Thyroid gland (tissue), 4 donors: Measurements from ENCODE around the gene GALNT17. TPM values are rescaled to one million over a fixed set of nuclear protein-coding genes. Genes with fewer than 3 reads are reported as not detected.
A peak's percentile ranks its signal among the peaks of the same experiment; 100 is the strongest.

Experiments
- DNase-seq, 2 donors: peaks; one replicate each; pipeline ENCODE4 v3.0.0-alpha.2; 2019
- H3K27ac ChIP-seq, 3 donors: fragments of 200-600 bp; sonication (generic); 1 replicate in 2 of 3; 2 replicates in 1 of 3; pipeline ENCODE4 v1.5.1; 2016 to 2019; ENCODE audit warnings: mild to moderate bottlenecking in 1 of 3, moderate library complexity in 1 of 3
- H3K27me3 ChIP-seq: fragments of 200-600 bp; sonication (generic); one replicate; pipeline ENCODE4 v1.5.1; 2019
- H3K36me3 ChIP-seq, 2 donors: fragments of 200-600 bp; sonication (generic); one replicate each; pipeline ENCODE4 v1.5.1; 2016 to 2019
- H3K4me1 ChIP-seq, 2 donors: fragments of 200-600 bp; sonication (generic); one replicate each; pipeline ENCODE4 v1.5.1; 2017 to 2019
- H3K4me3 ChIP-seq, 3 donors: fragments of 200-600 bp; sonication (generic); replicated peaks in 1 of 3; 1 replicate in 2 of 3; 2 replicates in 1 of 3; pipeline ENCODE4 v1.5.1; 2016; ENCODE audit warnings: mild to moderate bottlenecking in 1 of 3
- H3K9me3 ChIP-seq: fragments of 200-600 bp; sonication (generic); one replicate; pipeline ENCODE4 v1.5.1; 2017
- POLR2A ChIP-seq, 2 donors: fragments of 450-650 bp; IDR thresholded peaks; one replicate each; pipeline ENCODE4 v1.6.1; 2017; ENCODE audit warnings: antibody characterized with exemption in 2 of 2, mild to moderate bottlenecking in 2 of 2, moderate library complexity in 1 of 2
- WGBS, 2 donors: methylation state at CpG; one replicate each; pipeline ENCODE4 v1.1.5; 2017; 5-methylcytosine and 5-hydroxymethylcytosine counted together
- intact Hi-C: fragments of 100-400 bp; cut with DNase I; formaldehyde crosslinking; loops from one replicate; pipeline ENCODE4 v1.15.1; 2023
- total RNA-seq, 4 donors: library from RNA; depleted of rRNA; stranded (reverse); fragments of >200 nt; gene quantifications; one replicate each; pipeline ENCODE4 v1.2.3, GENCODE V29; 2016
- TF ChIP-seq, protein P1 (sequence below), 6 experiments: fragments of 200-600 bp in 3 of 6; fragments of 450-650 bp in 3 of 6; sonication (generic) in 3 of 6; IDR thresholded peaks; one replicate each; pipeline ENCODE4 v1.5.1; 2016 to 2019; ENCODE audit warnings: antibody characterized with exemption in 6 of 6, mild to moderate bottlenecking in 2 of 6, inconsistent platforms in 1 of 6, moderate library complexity in 1 of 6

The GALNT17 gene
- total RNA-seq, 4 donors from 2014 or later = 5.8 to 63.8 (median 37.1) TPM

DNA sequence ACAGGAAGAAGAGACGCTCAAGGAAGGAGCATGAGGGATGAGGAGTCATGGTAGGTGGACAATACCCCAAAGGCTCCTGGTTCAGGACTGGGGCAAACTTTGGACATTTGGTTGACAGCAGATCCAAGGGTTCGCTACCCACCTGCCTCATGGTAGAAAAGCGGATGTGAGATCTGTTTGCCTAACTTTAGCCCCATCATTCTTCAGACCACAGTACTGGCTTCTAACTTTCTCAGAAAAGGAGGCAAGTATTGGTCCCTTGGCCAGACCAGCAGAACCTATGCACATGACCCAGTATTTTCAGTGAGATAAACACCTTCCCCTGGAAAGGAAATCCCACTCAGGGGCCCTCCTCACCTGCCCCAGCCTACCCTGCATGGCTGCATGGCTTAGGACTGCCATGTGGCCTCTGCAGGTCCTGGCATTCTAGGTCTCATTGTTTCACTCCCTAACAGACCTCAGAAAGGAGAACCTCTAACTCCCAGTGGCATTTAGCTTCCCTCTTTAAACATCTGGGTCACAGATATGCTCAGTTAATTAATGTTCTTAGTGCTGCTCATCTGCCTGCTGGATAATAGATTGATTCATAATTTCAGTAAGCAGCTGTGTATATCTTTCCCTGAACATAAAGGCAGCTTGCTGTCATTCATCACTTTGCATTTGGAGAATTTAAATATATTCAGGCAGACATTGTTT, 574.1 kb downstream of the GALNT17 start:
- no peak overlapping the region for H3K4me3 ChIP-seq
- no peaks in the 10 kb centered on the region for H3K9me3 ChIP-seq
- intact Hi-C loops = no loop called here
- H3K27ac ChIP-seq = no peak overlapping the region
- H3K36me3 ChIP-seq = no peaks in the 10 kb centered on the region
- no peaks in the 10 kb centered on the region for H3K4me1 ChIP-seq
- DNase-seq = no peak
- no peaks in the 10 kb centered on the region for H3K27me3 ChIP-seq
- TF ChIP-seq, protein P1, sequence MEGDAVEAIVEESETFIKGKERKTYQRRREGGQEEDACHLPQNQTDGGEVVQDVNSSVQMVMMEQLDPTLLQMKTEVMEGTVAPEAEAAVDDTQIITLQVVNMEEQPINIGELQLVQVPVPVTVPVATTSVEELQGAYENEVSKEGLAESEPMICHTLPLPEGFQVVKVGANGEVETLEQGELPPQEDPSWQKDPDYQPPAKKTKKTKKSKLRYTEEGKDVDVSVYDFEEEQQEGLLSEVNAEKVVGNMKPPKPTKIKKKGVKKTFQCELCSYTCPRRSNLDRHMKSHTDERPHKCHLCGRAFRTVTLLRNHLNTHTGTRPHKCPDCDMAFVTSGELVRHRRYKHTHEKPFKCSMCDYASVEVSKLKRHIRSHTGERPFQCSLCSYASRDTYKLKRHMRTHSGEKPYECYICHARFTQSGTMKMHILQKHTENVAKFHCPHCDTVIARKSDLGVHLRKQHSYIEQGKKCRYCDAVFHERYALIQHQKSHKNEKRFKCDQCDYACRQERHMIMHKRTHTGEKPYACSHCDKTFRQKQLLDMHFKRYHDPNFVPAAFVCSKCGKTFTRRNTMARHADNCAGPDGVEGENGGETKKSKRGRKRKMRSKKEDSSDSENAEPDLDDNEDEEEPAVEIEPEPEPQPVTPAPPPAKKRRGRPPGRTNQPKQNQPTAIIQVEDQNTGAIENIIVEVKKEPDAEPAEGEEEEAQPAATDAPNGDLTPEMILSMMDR (IDR thresholded peaks at IDR 0.05) = no peak
- no peak for TF ChIP-seq POLR2A (IDR thresholded peaks at IDR 0.05)
- 94 to 98% methylated on average over 3 of the region's 3 CpGs for WGBS, 2 donors

- Histone ChIP-seq H3K9me3 (no peaks in the 10 kb centered on the region), H3K27me3 (no peaks in the 10 kb centered on the region), H3K36me3 (no peaks in the 10 kb centered on the region), H3K4me1 (no peaks in the 10 kb centered on the region), H3K4me3 (no peak overlapping the region), H3K27ac (no peak overlapping the region)
- no peak for TF ChIP-seq POLR2A (IDR thresholded peaks at IDR 0.05)
- TF ChIP-seq, protein P1 (IDR thresholded peaks at IDR 0.05) = no peak
- DNase-seq = peak; percentile 69 to 75
- intact Hi-C loops = no loop called here
- WGBS, 2 donors = 7 to 24% methylated on average over 2 of the region's 2 CpGs
Observed at GRCh38 chr7:71706597-71706975, 574.6 kb downstream of the GALNT17 start.

DNA sequence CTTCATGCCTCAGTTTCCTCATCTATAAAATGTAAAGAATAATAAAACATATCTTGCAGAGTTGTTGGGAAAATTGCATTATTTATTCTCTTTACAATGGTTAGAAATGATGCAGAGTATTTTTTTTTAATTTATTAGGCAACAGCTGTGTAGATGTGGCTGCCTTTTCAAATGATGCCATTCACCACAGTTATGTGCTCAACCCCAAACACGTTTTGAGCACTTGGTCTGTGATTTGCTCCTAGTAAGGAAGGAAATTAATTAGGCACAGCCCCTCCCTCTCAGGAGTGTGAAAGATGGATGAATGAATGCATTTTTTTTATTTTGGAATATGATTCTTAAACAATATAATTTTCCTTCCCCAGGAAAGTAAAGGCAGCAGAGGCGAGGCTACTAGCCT, 575.1 kb downstream of the GALNT17 start:
- DNase-seq = no peak
- TF ChIP-seq POLR2A (IDR thresholded peaks at IDR 0.05) = no peak
- TF ChIP-seq, protein P1 (IDR thresholded peaks at IDR 0.05) = no peak
- Histone ChIP-seq H3K9me3 (no peaks in the 10 kb centered on the region), H3K4me3 (no peak overlapping the region), H3K4me1 (no peaks in the 10 kb centered on the region), H3K36me3 (no peaks in the 10 kb centered on the region), H3K27me3 (no peaks in the 10 kb centered on the region), H3K27ac (no peak overlapping the region)
- 75 to 83% methylated on average over 2 of the region's 2 CpGs for WGBS, 2 donors
- intact Hi-C loops = no loop called here

GRCh38 chr7:71708710-71709109, 576.8 kb downstream of the GALNT17 start:
- Histone ChIP-seq H3K9me3 (no peaks in the 10 kb centered on the region), H3K4me1 (no peaks in the 10 kb centered on the region), H3K36me3 (no peaks in the 10 kb centered on the region), H3K4me3 (no peak overlapping the region), H3K27ac (no peak overlapping the region), H3K27me3 (no peaks in the 10 kb centered on the region)
- TF ChIP-seq POLR2A (IDR thresholded peaks at IDR 0.05) = no peak
- TF ChIP-seq, protein P1 (IDR thresholded peaks at IDR 0.05) = no peak
- no peak for DNase-seq
- 90 to 95% methylated on average over 2 of the region's 2 CpGs for WGBS, 2 donors
- intact Hi-C loops = no loop called here

GRCh38 chr7:71710442-71710841, 578.5 kb downstream of the GALNT17 start:
- no peaks in the 10 kb centered on the region for H3K36me3 ChIP-seq
- 85% methylated on average over 5 of the region's 5 CpGs for WGBS, 2 donors
- H3K27me3 ChIP-seq = no peaks in the 10 kb centered on the region
- TF ChIP-seq POLR2A (IDR thresholded peaks at IDR 0.05) = no peak
- TF ChIP-seq, protein P1 (IDR thresholded peaks at IDR 0.05) = no peak
- intact Hi-C loops = no loop called here
- H3K4me1 ChIP-seq = no peaks in the 10 kb centered on the region
- H3K4me3 ChIP-seq = no peak overlapping the region
- H3K9me3 ChIP-seq = no peaks in the 10 kb centered on the region
- DNase-seq = no peak
- H3K27ac ChIP-seq = no peak overlapping the region
